Measurements from ENCODE around the gene SNCG. TPM values are rescaled to one million over a fixed set of nuclear protein-coding genes. Genes with fewer than 3 reads are reported as not detected.

The SNCG gene
- total and polyA plus RNA-seq, 2 of the 8 experiments (the other 6 are each of a cell fraction or from before 2014, with no cell fraction given), result 4.4 to 12.2 TPM

DNA sequence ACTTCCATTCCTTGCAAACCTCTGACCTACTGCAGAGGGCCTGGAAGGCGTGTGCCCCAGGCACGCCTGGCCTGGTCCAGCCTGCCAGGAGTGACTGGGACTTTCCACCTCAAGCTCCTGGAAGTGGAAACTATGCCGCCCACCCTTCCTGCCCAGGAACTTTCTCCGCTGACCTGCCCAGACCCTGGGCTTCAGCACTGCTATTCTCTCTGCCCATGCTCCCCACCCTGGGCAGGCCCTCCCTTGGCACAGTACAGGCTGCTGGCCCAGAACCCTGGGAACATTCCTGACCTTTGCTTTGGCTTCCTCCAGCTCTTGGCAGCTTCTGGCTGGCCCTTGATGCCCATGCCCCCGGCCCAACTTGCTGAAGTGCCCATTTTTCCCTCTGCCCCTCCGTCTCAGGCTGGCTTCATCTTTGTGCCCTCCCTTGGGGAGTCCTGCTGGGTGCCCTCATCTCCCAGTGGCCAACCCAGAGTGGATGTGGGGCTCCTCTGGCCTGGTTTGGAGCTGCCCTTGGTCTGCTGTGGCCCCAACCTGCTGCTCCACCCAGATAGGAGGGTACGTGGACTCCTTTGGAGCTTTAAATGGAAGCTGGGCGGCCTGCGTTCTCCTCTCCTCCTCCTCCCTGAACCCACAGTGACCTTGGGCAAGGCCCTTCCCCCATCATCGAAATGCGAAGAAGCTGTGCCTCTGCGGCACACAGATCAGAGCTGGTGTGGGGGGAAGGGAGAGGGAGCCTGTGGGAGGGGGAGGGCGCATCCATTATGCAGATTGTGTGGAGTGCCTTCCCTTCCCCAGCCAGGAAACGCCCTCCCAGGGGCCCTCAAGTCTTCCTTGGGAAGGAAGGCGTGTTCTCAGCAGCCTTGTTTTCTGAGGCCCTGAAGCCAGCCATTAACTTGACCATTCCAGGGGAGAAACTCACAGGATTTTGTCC is 4.4 kb upstream of the SNCG start (continued):
- TF ChIP-seq, protein P1, sequence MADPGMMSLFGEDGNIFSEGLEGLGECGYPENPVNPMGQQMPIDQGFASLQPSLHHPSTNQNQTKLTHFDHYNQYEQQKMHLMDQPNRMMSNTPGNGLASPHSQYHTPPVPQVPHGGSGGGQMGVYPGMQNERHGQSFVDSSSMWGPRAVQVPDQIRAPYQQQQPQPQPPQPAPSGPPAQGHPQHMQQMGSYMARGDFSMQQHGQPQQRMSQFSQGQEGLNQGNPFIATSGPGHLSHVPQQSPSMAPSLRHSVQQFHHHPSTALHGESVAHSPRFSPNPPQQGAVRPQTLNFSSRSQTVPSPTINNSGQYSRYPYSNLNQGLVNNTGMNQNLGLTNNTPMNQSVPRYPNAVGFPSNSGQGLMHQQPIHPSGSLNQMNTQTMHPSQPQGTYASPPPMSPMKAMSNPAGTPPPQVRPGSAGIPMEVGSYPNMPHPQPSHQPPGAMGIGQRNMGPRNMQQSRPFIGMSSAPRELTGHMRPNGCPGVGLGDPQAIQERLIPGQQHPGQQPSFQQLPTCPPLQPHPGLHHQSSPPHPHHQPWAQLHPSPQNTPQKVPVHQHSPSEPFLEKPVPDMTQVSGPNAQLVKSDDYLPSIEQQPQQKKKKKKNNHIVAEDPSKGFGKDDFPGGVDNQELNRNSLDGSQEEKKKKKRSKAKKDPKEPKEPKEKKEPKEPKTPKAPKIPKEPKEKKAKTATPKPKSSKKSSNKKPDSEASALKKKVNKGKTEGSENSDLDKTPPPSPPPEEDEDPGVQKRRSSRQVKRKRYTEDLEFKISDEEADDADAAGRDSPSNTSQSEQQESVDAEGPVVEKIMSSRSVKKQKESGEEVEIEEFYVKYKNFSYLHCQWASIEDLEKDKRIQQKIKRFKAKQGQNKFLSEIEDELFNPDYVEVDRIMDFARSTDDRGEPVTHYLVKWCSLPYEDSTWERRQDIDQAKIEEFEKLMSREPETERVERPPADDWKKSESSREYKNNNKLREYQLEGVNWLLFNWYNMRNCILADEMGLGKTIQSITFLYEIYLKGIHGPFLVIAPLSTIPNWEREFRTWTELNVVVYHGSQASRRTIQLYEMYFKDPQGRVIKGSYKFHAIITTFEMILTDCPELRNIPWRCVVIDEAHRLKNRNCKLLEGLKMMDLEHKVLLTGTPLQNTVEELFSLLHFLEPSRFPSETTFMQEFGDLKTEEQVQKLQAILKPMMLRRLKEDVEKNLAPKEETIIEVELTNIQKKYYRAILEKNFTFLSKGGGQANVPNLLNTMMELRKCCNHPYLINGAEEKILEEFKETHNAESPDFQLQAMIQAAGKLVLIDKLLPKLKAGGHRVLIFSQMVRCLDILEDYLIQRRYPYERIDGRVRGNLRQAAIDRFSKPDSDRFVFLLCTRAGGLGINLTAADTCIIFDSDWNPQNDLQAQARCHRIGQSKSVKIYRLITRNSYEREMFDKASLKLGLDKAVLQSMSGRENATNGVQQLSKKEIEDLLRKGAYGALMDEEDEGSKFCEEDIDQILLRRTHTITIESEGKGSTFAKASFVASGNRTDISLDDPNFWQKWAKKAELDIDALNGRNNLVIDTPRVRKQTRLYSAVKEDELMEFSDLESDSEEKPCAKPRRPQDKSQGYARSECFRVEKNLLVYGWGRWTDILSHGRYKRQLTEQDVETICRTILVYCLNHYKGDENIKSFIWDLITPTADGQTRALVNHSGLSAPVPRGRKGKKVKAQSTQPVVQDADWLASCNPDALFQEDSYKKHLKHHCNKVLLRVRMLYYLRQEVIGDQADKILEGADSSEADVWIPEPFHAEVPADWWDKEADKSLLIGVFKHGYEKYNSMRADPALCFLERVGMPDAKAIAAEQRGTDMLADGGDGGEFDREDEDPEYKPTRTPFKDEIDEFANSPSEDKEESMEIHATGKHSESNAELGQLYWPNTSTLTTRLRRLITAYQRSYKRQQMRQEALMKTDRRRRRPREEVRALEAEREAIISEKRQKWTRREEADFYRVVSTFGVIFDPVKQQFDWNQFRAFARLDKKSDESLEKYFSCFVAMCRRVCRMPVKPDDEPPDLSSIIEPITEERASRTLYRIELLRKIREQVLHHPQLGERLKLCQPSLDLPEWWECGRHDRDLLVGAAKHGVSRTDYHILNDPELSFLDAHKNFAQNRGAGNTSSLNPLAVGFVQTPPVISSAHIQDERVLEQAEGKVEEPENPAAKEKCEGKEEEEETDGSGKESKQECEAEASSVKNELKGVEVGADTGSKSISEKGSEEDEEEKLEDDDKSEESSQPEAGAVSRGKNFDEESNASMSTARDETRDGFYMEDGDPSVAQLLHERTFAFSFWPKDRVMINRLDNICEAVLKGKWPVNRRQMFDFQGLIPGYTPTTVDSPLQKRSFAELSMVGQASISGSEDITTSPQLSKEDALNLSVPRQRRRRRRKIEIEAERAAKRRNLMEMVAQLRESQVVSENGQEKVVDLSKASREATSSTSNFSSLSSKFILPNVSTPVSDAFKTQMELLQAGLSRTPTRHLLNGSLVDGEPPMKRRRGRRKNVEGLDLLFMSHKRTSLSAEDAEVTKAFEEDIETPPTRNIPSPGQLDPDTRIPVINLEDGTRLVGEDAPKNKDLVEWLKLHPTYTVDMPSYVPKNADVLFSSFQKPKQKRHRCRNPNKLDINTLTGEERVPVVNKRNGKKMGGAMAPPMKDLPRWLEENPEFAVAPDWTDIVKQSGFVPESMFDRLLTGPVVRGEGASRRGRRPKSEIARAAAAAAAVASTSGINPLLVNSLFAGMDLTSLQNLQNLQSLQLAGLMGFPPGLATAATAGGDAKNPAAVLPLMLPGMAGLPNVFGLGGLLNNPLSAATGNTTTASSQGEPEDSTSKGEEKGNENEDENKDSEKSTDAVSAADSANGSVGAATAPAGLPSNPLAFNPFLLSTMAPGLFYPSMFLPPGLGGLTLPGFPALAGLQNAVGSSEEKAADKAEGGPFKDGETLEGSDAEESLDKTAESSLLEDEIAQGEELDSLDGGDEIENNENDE (IDR thresholded peaks at IDR 0.05; ENCODE audit: insufficient replicate concordance, low read length), result no peak
- TF ChIP-seq, protein P2, sequence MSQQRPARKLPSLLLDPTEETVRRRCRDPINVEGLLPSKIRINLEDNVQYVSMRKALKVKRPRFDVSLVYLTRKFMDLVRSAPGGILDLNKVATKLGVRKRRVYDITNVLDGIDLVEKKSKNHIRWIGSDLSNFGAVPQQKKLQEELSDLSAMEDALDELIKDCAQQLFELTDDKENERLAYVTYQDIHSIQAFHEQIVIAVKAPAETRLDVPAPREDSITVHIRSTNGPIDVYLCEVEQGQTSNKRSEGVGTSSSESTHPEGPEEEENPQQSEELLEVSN (IDR thresholded peaks at IDR 0.05), result no peak
- TF ChIP-seq ASH2L (IDR thresholded peaks at IDR 0.05; ENCODE audit: low read length), result peak; percentile 97
- TF ChIP-seq KDM5A (IDR thresholded peaks at IDR 0.05; ENCODE audit: low read length), result no peak
- peak; percentile 81 for TF ChIP-seq TEAD4 (IDR thresholded peaks at IDR 0.05; ENCODE audit: low read depth, low read length)
- TF ChIP-seq POU5F1 (IDR thresholded peaks at IDR 0.05; ENCODE audit: low read depth, low read length), result peak; percentile 74; the same call in 1 of the 2 replicates
- peak; percentile 74 for TF ChIP-seq EGR1 (IDR thresholded peaks at IDR 0.05; ENCODE audit: borderline replicate concordance, low read depth, low read length)
- TF ChIP-seq TCF12 (IDR thresholded peaks at IDR 0.05; ENCODE audit: low read depth, low read length), result peak; percentile 90; the same call in 1 of the 2 replicates
- peak; percentile 99 for TF ChIP-seq RXRA (IDR thresholded peaks at IDR 0.05; ENCODE audit: insufficient read depth, low read depth, low read length)

Data from H1 (cell line).